Tibial nerve (tissue), 4 donors: ENCODE data around the gene SH3GL1. TPM values are rescaled to one million over a fixed set of nuclear protein-coding genes. Genes with fewer than 3 reads are reported as not detected.

Experiments used
- DNase-seq, 2 donors: peaks; one replicate each; pipeline ENCODE4 v3.0.0-alpha.2; 2019; ENCODE audit warnings: low spot score in 2 of 2
- H3K27ac ChIP-seq, 4 donors: fragments of 200-600 bp; sonication (generic) in 3 of 4; one replicate each; pipeline ENCODE4 v1.5.1; 2017 to 2019; ENCODE audit warnings: mild to moderate bottlenecking in 1 of 4
- H3K27me3 ChIP-seq, 2 donors: fragments of 200-600 bp; sonication (generic) in 1 of 2; one replicate each; pipeline versions ENCODE4 v1.5.1 to v1.6.0; 2017 to 2019
- H3K36me3 ChIP-seq, 3 donors: fragments of 200-600 bp; sonication (generic); one replicate each; pipeline ENCODE4 v1.5.1; 2018 to 2019
- H3K4me1 ChIP-seq, 4 donors: fragments of 200-600 bp; sonication (generic) in 3 of 4; one replicate each; pipeline ENCODE4 v1.5.1; 2017 to 2019
- H3K4me3 ChIP-seq, 4 donors: fragments of 200-600 bp; sonication (generic) in 3 of 4; one replicate each; pipeline ENCODE4 v1.5.1; 2017 to 2019; ENCODE audit warnings: mild to moderate bottlenecking in 1 of 4, moderate library complexity in 1 of 4
- H3K9me3 ChIP-seq, 4 donors: fragments of 200-600 bp; sonication (generic) in 3 of 4; one replicate each; pipeline ENCODE4 v1.5.1; 2017 to 2019
- EP300 ChIP-seq, 2 donors: sonication (generic); formaldehyde crosslinking; IDR thresholded peaks; one replicate each; pipeline ENCODE4 v1.6.1; 2017; ENCODE audit warnings: antibody characterized with exemption in 2 of 2, mild to moderate bottlenecking in 1 of 2
- POLR2A ChIP-seq, 2 donors: fragments of 450-650 bp; IDR thresholded peaks; one replicate each; pipeline ENCODE4 v1.6.1; 2017; ENCODE audit warnings: antibody characterized with exemption in 2 of 2, mild to moderate bottlenecking in 2 of 2, moderate library complexity in 2 of 2
- WGBS, 2 donors: methylation state at CpG; one replicate each; pipeline ENCODE4 v1.1.5; 2018; 5-methylcytosine and 5-hydroxymethylcytosine counted together
- total RNA-seq, 4 donors: library from RNA; depleted of rRNA; stranded (reverse); fragments of >200 nt; gene quantifications; one replicate each; pipeline ENCODE4 v1.1.0, GENCODE V29; 2016
- TF ChIP-seq, protein P1 (sequence below), 5 experiments: fragments of 200-600 bp in 3 of 5; fragments of 450-650 bp in 2 of 5; sonication (generic) in 3 of 5; IDR thresholded peaks; one replicate each; pipeline ENCODE4 v1.5.1; 2016 to 2019; ENCODE audit warnings: antibody characterized with exemption in 5 of 5, mild to moderate bottlenecking in 3 of 5, moderate library complexity in 2 of 5

The SH3GL1 gene
- total RNA-seq, 4 donors from 2014 or later: 35.0 to 64.8 (median 52.9) TPM

- no peaks in the 10 kb centered on the region for H3K36me3 ChIP-seq
- no peaks in the 10 kb centered on the region for H3K9me3 ChIP-seq
- peaks cover 3 to 92% (median 57%) of the 10 kb centered on the region in 4 donors for H3K4me1 ChIP-seq
- peak overlapping the region; percentile 70 to 92 (median 78) for H3K27ac ChIP-seq
- TF ChIP-seq POLR2A (IDR thresholded peaks at IDR 0.05): no peak
- peak in 1 of 2 donors; percentile 64 for TF ChIP-seq EP300 (IDR thresholded peaks at IDR 0.05)
- no peak for DNase-seq
- H3K27me3 ChIP-seq: no peaks in the 10 kb centered on the region
- peak overlapping the region in 1 of 4 donors; percentile 21 for H3K4me3 ChIP-seq
- 47 to 57% methylated on average over 20 of the region's 20 CpGs for WGBS, 2 donors
Observed at GRCh38 chr19:4379383-4380253, 20.7 kb downstream of the SH3GL1 start.

DNA sequence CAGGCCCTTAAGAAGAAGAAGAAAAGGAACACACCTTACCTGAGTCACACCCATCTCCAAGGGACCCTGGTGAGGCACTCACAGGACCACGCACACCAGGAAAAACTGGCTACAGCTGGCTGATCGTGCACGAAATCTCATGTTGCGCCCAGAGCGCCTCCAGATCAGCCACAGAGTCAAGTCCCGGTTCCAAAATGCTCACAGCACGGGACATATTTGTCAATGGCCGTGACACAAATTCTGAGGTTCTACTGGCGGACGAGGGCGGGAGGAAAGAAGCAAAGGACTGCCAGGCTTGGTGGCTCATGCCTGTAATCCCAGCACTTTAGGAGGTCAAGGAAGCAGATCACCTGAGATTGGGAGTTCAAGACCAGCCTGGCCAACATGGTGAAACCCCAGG lies 21.5 kb downstream of the SH3GL1 start:
- DNase-seq: no peak
- Histone ChIP-seq H3K9me3 (no peaks in the 10 kb centered on the region), H3K4me1 (peaks cover 3 to 93% (median 61%) of the 10 kb centered on the region in 4 donors), H3K27ac (peak overlapping the region; percentile 70 to 92 (median 78)), H3K36me3 (no peaks in the 10 kb centered on the region), H3K27me3 (no peaks in the 10 kb centered on the region), H3K4me3 (no peak overlapping the region)
- TF ChIP-seq, protein P1, sequence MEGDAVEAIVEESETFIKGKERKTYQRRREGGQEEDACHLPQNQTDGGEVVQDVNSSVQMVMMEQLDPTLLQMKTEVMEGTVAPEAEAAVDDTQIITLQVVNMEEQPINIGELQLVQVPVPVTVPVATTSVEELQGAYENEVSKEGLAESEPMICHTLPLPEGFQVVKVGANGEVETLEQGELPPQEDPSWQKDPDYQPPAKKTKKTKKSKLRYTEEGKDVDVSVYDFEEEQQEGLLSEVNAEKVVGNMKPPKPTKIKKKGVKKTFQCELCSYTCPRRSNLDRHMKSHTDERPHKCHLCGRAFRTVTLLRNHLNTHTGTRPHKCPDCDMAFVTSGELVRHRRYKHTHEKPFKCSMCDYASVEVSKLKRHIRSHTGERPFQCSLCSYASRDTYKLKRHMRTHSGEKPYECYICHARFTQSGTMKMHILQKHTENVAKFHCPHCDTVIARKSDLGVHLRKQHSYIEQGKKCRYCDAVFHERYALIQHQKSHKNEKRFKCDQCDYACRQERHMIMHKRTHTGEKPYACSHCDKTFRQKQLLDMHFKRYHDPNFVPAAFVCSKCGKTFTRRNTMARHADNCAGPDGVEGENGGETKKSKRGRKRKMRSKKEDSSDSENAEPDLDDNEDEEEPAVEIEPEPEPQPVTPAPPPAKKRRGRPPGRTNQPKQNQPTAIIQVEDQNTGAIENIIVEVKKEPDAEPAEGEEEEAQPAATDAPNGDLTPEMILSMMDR (IDR thresholded peaks at IDR 0.05): no peak
- TF ChIP-seq EP300 (IDR thresholded peaks at IDR 0.05): no peak
- TF ChIP-seq POLR2A (IDR thresholded peaks at IDR 0.05): no peak
- WGBS, 2 donors: 91 to 92% methylated on average over 11 of the region's 11 CpGs

- TF ChIP-seq POLR2A (IDR thresholded peaks at IDR 0.05) (no peak), EP300 (IDR thresholded peaks at IDR 0.05) (peak in 1 of 2 donors; percentile 36)
- TF ChIP-seq, protein P1 (IDR thresholded peaks at IDR 0.05): no peak
- Histone ChIP-seq H3K27me3 (no peaks in the 10 kb centered on the region), H3K4me3 (no peak overlapping the region), H3K27ac (peak overlapping the region; percentile 55 to 100 (median 89)), H3K36me3 (no peaks in the 10 kb centered on the region), H3K4me1 (peaks cover 11 to 94% (median 71%) of the 10 kb centered on the region in 4 donors), H3K9me3 (no peaks in the 10 kb centered on the region)
- 64 to 74% methylated on average over 16 to 23 of the region's 23 CpGs for WGBS, 2 donors
- DNase-seq: no peak
Observed at GRCh38 chr19:4376991-4377781, 23.2 kb downstream of the SH3GL1 start.

GRCh38 chr19:4376671-4376990 lies 23.7 kb downstream of the SH3GL1 start:
- Histone ChIP-seq H3K36me3 (no peaks in the 10 kb centered on the region), H3K27ac (peak overlapping the region; percentile 55 to 100 (median 89)), H3K4me3 (no peak overlapping the region), H3K9me3 (no peaks in the 10 kb centered on the region), H3K4me1 (peaks cover 11 to 97% (median 77%) of the 10 kb centered on the region in 4 donors), H3K27me3 (no peaks in the 10 kb centered on the region)
- TF ChIP-seq EP300 (IDR thresholded peaks at IDR 0.05): no peak
- TF ChIP-seq, protein P1 (IDR thresholded peaks at IDR 0.05): no peak
- WGBS, 2 donors: 60 to 64% methylated on average over 10 of the region's 10 CpGs
- no peak for DNase-seq

- Histone ChIP-seq H3K4me3 (no peak overlapping the region), H3K4me1 (peaks cover 11 to 100% (median 82%) of the 10 kb centered on the region in 4 donors)
- WGBS, 2 donors: 69 to 71% methylated on average over 16 of the region's 16 CpGs
Observed at GRCh38 chr19:4376028-4376670, 24.2 kb downstream of the SH3GL1 start.

More at GRCh38 chr19:4376028-4376670, 24.2 kb downstream of the SH3GL1 start:
- DNase-seq: no peak
- H3K9me3 ChIP-seq: no peaks in the 10 kb centered on the region
- no peaks in the 10 kb centered on the region for H3K27me3 ChIP-seq
- no peaks in the 10 kb centered on the region for H3K36me3 ChIP-seq
- TF ChIP-seq EP300 (IDR thresholded peaks at IDR 0.05): no peak
- TF ChIP-seq, protein P1 (IDR thresholded peaks at IDR 0.05): peak in 1 of 5 experiments; percentile 3
- no peak for TF ChIP-seq POLR2A (IDR thresholded peaks at IDR 0.05)
- peak overlapping the region; percentile 80 to 100 (median 89) for H3K27ac ChIP-seq
